ENCODE results near the gene UMAD1. TPM values are rescaled to one million over a fixed set of nuclear protein-coding genes. Genes with fewer than 3 reads are reported as not detected.

Gene UMAD1
- total and polyA plus RNA-seq, 2 experiments from 2014 or later, result 8.4 to 12.4 TPM

DNA sequence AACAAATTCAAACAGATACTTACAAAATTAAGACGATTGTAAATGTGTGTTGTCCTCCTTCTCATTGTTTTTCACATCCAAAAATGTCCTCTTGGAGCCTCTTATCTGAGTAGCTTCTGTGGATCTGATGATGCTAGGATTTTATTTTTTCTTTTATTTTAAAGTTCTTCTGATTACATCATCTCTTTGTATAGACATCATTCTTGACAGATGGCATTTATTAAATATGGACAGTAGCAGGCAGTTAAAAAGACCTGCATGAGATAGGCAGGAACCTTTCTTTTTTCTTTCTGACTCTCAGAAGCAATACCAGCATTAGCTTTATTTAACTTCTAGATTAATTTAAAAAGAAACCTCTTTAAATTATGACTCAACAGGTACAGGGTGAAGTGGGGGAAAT is 77.9 kb downstream of the UMAD1 start, which contains the start of gene RPA3:
RPA3 (minus strand) TSS at position 116 of the 400 bp plus-strand sequence. CDS start 78,189 bp downstream, outside the sequence.
- Mint-ChIP-seq H3K4me3 (no peak within 1 kb of the TSS), H3K27me3 (ENCODE audit: insufficient read depth, low read depth, poor library complexity) (no peaks in the 10 kb centered on the region), H3K4me1 (peaks cover 10% of the 10 kb centered on the region; the same call in 2 of the 3 replicates), H3K9me3 (no peaks in the 10 kb centered on the region), H3K36me3 (ENCODE audit: low read depth) (peaks cover 3% of the 10 kb centered on the region; the same call in 1 of the 3 replicates), H3K27ac (no peak within 1 kb of the TSS)
- no peak within 1 kb of the TSS for H3K4me3 ChIP-seq
- H3K4me2 ChIP-seq, result no peak within 1 kb of the TSS
- TF ChIP-seq, protein P1, sequence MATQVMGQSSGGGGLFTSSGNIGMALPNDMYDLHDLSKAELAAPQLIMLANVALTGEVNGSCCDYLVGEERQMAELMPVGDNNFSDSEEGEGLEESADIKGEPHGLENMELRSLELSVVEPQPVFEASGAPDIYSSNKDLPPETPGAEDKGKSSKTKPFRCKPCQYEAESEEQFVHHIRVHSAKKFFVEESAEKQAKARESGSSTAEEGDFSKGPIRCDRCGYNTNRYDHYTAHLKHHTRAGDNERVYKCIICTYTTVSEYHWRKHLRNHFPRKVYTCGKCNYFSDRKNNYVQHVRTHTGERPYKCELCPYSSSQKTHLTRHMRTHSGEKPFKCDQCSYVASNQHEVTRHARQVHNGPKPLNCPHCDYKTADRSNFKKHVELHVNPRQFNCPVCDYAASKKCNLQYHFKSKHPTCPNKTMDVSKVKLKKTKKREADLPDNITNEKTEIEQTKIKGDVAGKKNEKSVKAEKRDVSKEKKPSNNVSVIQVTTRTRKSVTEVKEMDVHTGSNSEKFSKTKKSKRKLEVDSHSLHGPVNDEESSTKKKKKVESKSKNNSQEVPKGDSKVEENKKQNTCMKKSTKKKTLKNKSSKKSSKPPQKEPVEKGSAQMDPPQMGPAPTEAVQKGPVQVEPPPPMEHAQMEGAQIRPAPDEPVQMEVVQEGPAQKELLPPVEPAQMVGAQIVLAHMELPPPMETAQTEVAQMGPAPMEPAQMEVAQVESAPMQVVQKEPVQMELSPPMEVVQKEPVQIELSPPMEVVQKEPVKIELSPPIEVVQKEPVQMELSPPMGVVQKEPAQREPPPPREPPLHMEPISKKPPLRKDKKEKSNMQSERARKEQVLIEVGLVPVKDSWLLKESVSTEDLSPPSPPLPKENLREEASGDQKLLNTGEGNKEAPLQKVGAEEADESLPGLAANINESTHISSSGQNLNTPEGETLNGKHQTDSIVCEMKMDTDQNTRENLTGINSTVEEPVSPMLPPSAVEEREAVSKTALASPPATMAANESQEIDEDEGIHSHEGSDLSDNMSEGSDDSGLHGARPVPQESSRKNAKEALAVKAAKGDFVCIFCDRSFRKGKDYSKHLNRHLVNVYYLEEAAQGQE (IDR thresholded peaks at IDR 0.05; ENCODE audit: unreplicated experiment), result no peak
- TF ChIP-seq JUNB (IDR thresholded peaks at IDR 0.05; ENCODE audit: unreplicated experiment) (no peak), ZNF331 (CRISPR knock-in tag; IDR thresholded peaks at IDR 0.05; ENCODE audit: low read depth) (no peak), EZH2phosphoT487 (IDR thresholded peaks at IDR 0.05; ENCODE audit: unreplicated experiment) (no peak), EZH2 (IDR thresholded peaks at IDR 0.05; ENCODE audit: low read depth, unreplicated experiment) (no peak), NANOG (IDR thresholded peaks at IDR 0.05; ENCODE audit: borderline replicate concordance) (no peak)
- TF ChIP-seq, protein P2, sequence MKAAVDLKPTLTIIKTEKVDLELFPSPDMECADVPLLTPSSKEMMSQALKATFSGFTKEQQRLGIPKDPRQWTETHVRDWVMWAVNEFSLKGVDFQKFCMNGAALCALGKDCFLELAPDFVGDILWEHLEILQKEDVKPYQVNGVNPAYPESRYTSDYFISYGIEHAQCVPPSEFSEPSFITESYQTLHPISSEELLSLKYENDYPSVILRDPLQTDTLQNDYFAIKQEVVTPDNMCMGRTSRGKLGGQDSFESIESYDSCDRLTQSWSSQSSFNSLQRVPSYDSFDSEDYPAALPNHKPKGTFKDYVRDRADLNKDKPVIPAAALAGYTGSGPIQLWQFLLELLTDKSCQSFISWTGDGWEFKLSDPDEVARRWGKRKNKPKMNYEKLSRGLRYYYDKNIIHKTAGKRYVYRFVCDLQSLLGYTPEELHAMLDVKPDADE (IDR thresholded peaks at IDR 0.05), result no peak
- TF ChIP-seq, protein P3, sequence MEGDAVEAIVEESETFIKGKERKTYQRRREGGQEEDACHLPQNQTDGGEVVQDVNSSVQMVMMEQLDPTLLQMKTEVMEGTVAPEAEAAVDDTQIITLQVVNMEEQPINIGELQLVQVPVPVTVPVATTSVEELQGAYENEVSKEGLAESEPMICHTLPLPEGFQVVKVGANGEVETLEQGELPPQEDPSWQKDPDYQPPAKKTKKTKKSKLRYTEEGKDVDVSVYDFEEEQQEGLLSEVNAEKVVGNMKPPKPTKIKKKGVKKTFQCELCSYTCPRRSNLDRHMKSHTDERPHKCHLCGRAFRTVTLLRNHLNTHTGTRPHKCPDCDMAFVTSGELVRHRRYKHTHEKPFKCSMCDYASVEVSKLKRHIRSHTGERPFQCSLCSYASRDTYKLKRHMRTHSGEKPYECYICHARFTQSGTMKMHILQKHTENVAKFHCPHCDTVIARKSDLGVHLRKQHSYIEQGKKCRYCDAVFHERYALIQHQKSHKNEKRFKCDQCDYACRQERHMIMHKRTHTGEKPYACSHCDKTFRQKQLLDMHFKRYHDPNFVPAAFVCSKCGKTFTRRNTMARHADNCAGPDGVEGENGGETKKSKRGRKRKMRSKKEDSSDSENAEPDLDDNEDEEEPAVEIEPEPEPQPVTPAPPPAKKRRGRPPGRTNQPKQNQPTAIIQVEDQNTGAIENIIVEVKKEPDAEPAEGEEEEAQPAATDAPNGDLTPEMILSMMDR (conservative IDR thresholded peaks at IDR 0.05; ENCODE audit: low read depth in 2 of 2), result no peak
- TF ChIP-seq, protein P4, sequence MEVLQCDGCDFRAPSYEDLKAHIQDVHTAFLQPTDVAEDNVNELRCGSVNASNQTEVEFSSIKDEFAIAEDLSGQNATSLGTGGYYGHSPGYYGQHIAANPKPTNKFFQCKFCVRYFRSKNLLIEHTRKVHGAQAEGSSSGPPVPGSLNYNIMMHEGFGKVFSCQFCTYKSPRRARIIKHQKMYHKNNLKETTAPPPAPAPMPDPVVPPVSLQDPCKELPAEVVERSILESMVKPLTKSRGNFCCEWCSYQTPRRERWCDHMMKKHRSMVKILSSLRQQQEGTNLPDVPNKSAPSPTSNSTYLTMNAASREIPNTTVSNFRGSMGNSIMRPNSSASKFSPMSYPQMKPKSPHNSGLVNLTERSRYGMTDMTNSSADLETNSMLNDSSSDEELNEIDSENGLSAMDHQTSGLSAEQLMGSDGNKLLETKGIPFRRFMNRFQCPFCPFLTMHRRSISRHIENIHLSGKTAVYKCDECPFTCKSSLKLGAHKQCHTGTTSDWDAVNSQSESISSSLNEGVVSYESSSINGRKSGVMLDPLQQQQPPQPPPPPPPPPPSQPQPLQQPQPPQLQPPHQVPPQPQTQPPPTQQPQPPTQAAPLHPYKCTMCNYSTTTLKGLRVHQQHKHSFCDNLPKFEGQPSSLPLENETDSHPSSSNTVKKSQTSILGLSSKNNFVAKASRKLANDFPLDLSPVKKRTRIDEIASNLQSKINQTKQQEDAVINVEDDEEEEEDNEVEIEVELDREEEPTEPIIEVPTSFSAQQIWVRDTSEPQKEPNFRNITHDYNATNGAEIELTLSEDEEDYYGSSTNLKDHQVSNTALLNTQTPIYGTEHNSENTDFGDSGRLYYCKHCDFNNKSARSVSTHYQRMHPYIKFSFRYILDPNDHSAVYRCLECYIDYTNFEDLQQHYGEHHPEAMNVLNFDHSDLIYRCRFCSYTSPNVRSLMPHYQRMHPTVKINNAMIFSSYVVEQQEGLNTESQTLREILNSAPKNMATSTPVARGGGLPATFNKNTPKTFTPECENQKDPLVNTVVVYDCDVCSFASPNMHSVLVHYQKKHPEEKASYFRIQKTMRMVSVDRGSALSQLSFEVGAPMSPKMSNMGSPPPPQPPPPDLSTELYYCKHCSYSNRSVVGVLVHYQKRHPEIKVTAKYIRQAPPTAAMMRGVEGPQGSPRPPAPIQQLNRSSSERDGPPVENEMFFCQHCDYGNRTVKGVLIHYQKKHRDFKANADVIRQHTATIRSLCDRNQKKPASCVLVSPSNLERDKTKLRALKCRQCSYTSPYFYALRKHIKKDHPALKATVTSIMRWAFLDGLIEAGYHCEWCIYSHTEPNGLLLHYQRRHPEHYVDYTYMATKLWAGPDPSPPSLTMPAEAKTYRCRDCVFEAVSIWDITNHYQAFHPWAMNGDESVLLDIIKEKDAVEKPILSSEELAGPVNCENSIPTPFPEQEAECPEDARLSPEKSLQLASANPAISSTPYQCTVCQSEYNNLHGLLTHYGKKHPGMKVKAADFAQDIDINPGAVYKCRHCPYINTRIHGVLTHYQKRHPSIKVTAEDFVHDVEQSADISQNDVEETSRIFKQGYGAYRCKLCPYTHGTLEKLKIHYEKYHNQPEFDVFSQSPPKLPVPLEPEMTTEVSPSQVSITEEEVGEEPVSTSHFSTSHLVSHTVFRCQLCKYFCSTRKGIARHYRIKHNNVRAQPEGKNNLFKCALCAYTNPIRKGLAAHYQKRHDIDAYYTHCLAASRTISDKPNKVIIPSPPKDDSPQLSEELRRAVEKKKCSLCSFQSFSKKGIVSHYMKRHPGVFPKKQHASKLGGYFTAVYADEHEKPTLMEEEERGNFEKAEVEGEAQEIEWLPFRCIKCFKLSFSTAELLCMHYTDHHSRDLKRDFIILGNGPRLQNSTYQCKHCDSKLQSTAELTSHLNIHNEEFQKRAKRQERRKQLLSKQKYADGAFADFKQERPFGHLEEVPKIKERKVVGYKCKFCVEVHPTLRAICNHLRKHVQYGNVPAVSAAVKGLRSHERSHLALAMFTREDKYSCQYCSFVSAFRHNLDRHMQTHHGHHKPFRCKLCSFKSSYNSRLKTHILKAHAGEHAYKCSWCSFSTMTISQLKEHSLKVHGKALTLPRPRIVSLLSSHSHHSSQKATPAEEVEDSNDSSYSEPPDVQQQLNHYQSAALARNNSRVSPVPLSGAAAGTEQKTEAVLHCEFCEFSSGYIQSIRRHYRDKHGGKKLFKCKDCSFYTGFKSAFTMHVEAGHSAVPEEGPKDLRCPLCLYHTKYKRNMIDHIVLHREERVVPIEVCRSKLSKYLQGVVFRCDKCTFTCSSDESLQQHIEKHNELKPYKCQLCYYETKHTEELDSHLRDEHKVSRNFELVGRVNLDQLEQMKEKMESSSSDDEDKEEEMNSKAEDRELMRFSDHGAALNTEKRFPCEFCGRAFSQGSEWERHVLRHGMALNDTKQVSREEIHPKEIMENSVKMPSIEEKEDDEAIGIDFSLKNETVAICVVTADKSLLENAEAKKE (CRISPR knock-in tag; IDR thresholded peaks at IDR 0.05), result no peak
- ATAC-seq (no peak), DNase-seq (ENCODE audit: low spot score) (no peak)
- H3K9me2 ChIP-seq (ENCODE audit: insufficient read depth), result no peaks in the 10 kb centered on the region
- H4K20me1 ChIP-seq (replicated peaks; ENCODE audit: insufficient read depth), result no peaks in the 10 kb centered on the region
- no peaks in the 10 kb centered on the region for H3K36me3 ChIP-seq (ENCODE audit: insufficient read depth)
- no peaks in the 10 kb centered on the region for H3K27me3 ChIP-seq (ENCODE audit: insufficient read depth)
- H3K4me1 ChIP-seq (ENCODE audit: insufficient read depth), result no peaks in the 10 kb centered on the region; the same call in 1 of the 2 replicates
- no peak within 1 kb of the TSS for H3K27ac ChIP-seq (ENCODE audit: low read depth)
- no peaks in the 10 kb centered on the region for H3F3A ChIP-seq (replicated peaks; ENCODE audit: low read depth)
- H3K79me2 ChIP-seq (replicated peaks; ENCODE audit: insufficient read depth), result no peaks in the 10 kb centered on the region
- no peak within 1 kb of the TSS for H2AFZ ChIP-seq
